H9 (cell line): ENCODE measurements around the gene C10orf95. TPM values are rescaled to one million over a fixed set of nuclear protein-coding genes. Genes with fewer than 3 reads are reported as not detected.

Experiments used
- DNase-seq: peaks from one replicate; pipeline ENCODE4 v3.0.0-alpha.2; 2017
- H2AFZ ChIP-seq: one replicate; pipeline ENCODE4 v1.6.1; 2013; ENCODE audit warnings: mild to moderate bottlenecking, low read length, control low read depth, moderate library complexity
- H2AK5ac ChIP-seq: 2 replicates; pipeline ENCODE4 v1.6.1; 2013; ENCODE audit warnings: low read length, control low read depth, mixed read lengths; ENCODE audit not compliant: insufficient read length
- H2BK120ac ChIP-seq: one replicate; pipeline ENCODE4 v1.6.1; 2013; ENCODE audit warnings: low read depth, mild to moderate bottlenecking, low read length, control low read depth, inconsistent platforms; ENCODE audit not compliant: poor library complexity, severe bottlenecking
- H2BK12ac ChIP-seq: 2 replicates; pipeline ENCODE4 v1.6.1; 2013; ENCODE audit warnings: low read length, control low read depth, mixed read lengths, low read depth; ENCODE audit not compliant: insufficient read length
- H2BK15ac ChIP-seq: 2 replicates; pipeline ENCODE4 v1.6.1; 2013; ENCODE audit warnings: low read depth, low read length, control low read depth
- H2BK20ac ChIP-seq: one replicate; pipeline ENCODE4 v1.6.1; 2013; ENCODE audit warnings: low read depth, mild to moderate bottlenecking, low read length, control low read depth, inconsistent platforms; ENCODE audit not compliant: poor library complexity, severe bottlenecking
- H2BK5ac ChIP-seq: 2 replicates; pipeline ENCODE4 v1.6.1; 2013; ENCODE audit warnings: low read length, control low read depth, mixed read lengths; ENCODE audit not compliant: insufficient read length
- H3K14ac ChIP-seq: 2 replicates; pipeline ENCODE4 v1.6.1; 2013; ENCODE audit warnings: low read length, control low read depth; ENCODE audit not compliant: insufficient read depth
- H3K18ac ChIP-seq: 2 replicates; pipeline ENCODE4 v1.6.1; 2013; ENCODE audit warnings: low read depth, mild to moderate bottlenecking, mixed read lengths, low read length, control low read depth; ENCODE audit not compliant: insufficient read length
- H3K23ac ChIP-seq: 2 replicates; pipeline ENCODE4 v1.6.1; 2013; ENCODE audit warnings: low read length, control low read depth, mixed read lengths, low read depth; ENCODE audit not compliant: insufficient read length
- H3K23me2 ChIP-seq: 2 replicates; pipeline ENCODE4 v1.6.1; 2013; ENCODE audit warnings: low read depth, mild to moderate bottlenecking, mixed read lengths, low read length, control low read depth; ENCODE audit not compliant: insufficient read length, poor library complexity, severe bottlenecking
- H3K27ac ChIP-seq: 2 replicates; pipeline ENCODE4 v1.5.1; 2013; ENCODE audit warnings: low read length, control low read depth, mixed read lengths, low read depth; ENCODE audit not compliant: insufficient read length
- H3K27me3 ChIP-seq: 2 replicates; pipeline ENCODE4 v1.6.1; 2013; ENCODE audit warnings: low read length, control low read depth, inconsistent platforms; ENCODE audit not compliant: insufficient read depth
- H3K4ac ChIP-seq: 2 replicates; pipeline ENCODE4 v1.6.1; 2013; ENCODE audit warnings: low read depth, mild to moderate bottlenecking, control low read depth, inconsistent platforms, low read length, moderate library complexity
- H3K4me1 ChIP-seq: 2 replicates; pipeline ENCODE4 v1.6.1; 2013; ENCODE audit warnings: low read length, control low read depth, inconsistent platforms; ENCODE audit not compliant: insufficient read depth
- H3K4me2 ChIP-seq: 2 replicates; pipeline ENCODE4 v1.6.1; 2013; ENCODE audit warnings: low read length, control low read depth, mixed read lengths; ENCODE audit not compliant: insufficient read length, insufficient read depth
- H3K56ac ChIP-seq: 2 replicates; pipeline ENCODE4 v1.6.1; 2013; ENCODE audit warnings: low read depth, mild to moderate bottlenecking, mixed read lengths, low read length, control low read depth; ENCODE audit not compliant: insufficient read length
- H3K79me1 ChIP-seq: 2 replicates; pipeline ENCODE4 v1.6.1; 2013; ENCODE audit warnings: low read depth, mild to moderate bottlenecking, moderate library complexity, low read length, control low read depth, inconsistent platforms; ENCODE audit not compliant: insufficient read depth, poor library complexity, severe bottlenecking
- H3K79me2 ChIP-seq: 2 replicates; pipeline ENCODE4 v1.6.1; 2013; ENCODE audit warnings: low read length, control low read depth, inconsistent platforms; ENCODE audit not compliant: insufficient read depth
- H3K9ac ChIP-seq: 2 replicates; pipeline ENCODE4 v1.6.1; 2013; ENCODE audit warnings: low read length, control low read depth, mixed read lengths; ENCODE audit not compliant: insufficient read length; ENCODE audit errors: extremely low read depth
- H3K9me3 ChIP-seq: one replicate; pipeline ENCODE4 v1.6.1; 2013; ENCODE audit warnings: low read depth, low read length, inconsistent platforms; ENCODE audit not compliant: control insufficient read depth
- H3T11ph ChIP-seq: one replicate; pipeline ENCODE4 v1.6.1; 2013; ENCODE audit warnings: mild to moderate bottlenecking, low read length, control low read depth, inconsistent platforms
- H4K20me1 ChIP-seq: one replicate; pipeline ENCODE4 v1.6.1; 2013; ENCODE audit not compliant: control insufficient read depth, insufficient read length, insufficient read depth
- H4K5ac ChIP-seq: 2 replicates; pipeline ENCODE4 v1.6.1; 2013; ENCODE audit warnings: low read depth, mild to moderate bottlenecking, mixed read lengths, low read length, control low read depth; ENCODE audit not compliant: insufficient read length
- H4K8ac ChIP-seq: replicated peaks from 2 replicates; pipeline ENCODE4 v1.6.1; 2013; ENCODE audit warnings: low read length, control low read depth, mixed read lengths, low read depth; ENCODE audit not compliant: insufficient read length
- H4K91ac ChIP-seq: 2 replicates; pipeline ENCODE4 v1.6.1; 2013; ENCODE audit warnings: low read depth, mild to moderate bottlenecking, moderate library complexity, mixed read lengths, low read length, control low read depth; ENCODE audit not compliant: insufficient read length
- H3K27ac Mint-ChIP-seq, 3 experiments: 2 replicates in 2 of 3; 3 replicates in 1 of 3; pipeline ENCODE4 v1.8.0; 2020 to 2021; ENCODE audit warnings: mixed read lengths in 3 of 3, mild to moderate bottlenecking in 1 of 3, moderate library complexity in 1 of 3
- H3K27me3 Mint-ChIP-seq: 2 replicates; pipeline ENCODE4 v1.8.0; 2021; ENCODE audit warnings: low read depth, mild to moderate bottlenecking, moderate library complexity, mixed read lengths
- H3K36me3 Mint-ChIP-seq, 3 experiments: 2 replicates in 2 of 3; 3 replicates in 1 of 3; pipeline ENCODE4 v1.8.0; 2020 to 2021; ENCODE audit warnings: low read depth in 3 of 3, mixed read lengths in 3 of 3; ENCODE audit not compliant: insufficient read depth in 1 of 3
- H3K4me1 Mint-ChIP-seq, 2 experiments: 2 replicates each; pipeline ENCODE4 v1.8.0; 2020; ENCODE audit warnings: mixed read lengths in 2 of 2
- H3K4me3 Mint-ChIP-seq, 2 experiments: 2 replicates in 1 of 2; 3 replicates in 1 of 2; pipeline ENCODE4 v1.8.0; 2020 to 2021; ENCODE audit warnings: mild to moderate bottlenecking in 2 of 2, mixed read lengths in 2 of 2, moderate library complexity in 1 of 2
- H3K9me3 Mint-ChIP-seq, 2 experiments: 2 replicates in 1 of 2; 3 replicates in 1 of 2; pipeline ENCODE4 v1.8.0; 2020; ENCODE audit warnings: mild to moderate bottlenecking in 2 of 2, mixed read lengths in 2 of 2, moderate library complexity in 1 of 2
- CTCF ChIP-seq: fragments of 200-600 bp; sonication (generic); conservative IDR thresholded peaks from 3 replicates; pipeline ENCODE4 v1.8.0; 2021; ENCODE audit warnings: antibody characterized with exemption, mild to moderate bottlenecking
- WGBS: extraction: QIAGEN DNeasy Blood & Tissue Kit; methylation state at CpG from one replicate; pipeline ENCODE4 v1.1.7; 2013; ENCODE audit warnings: missing lambda C conversion rate, low lambda C conversion rate, mixed read lengths; ENCODE audit not compliant: insufficient read length; ENCODE audit errors: extremely low coverage; 5-methylcytosine and 5-hydroxymethylcytosine counted together
- total RNA-seq: library from RNA; stranded (reverse); gene quantifications from 2 replicates; pipeline ENCODE4 v1.2.1, GENCODE V29; 2021

The C10orf95 gene
- total RNA-seq, 1 experiment from 2014 or later, result not detected

DNA sequence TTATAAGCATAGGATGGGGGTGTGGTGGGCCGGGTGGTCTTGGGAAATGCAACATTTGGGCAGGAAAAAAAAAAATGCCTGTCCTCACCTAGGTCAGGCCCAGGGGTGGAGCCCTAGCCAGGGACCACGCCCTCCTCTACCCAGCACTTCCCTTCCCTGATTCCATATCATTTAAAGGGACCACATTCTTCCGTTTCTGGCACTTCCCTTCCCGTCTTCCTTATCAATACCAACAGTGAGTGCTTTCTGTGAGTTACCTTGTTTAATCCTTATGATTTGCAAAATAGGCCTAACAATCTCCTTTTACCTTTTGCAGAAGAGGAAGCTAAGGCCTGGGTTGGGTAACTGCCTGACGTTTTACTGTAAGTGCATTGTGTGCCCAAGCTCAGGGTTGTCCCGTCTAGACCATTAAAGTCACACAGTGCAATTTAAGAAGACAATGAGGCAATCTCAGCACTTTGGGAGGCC, 16.7 kb upstream of the C10orf95 start:
- Histone ChIP-seq H3K79me1 (no peaks in the 10 kb centered on the region), H4K5ac (no peak overlapping the region), H2BK5ac (no peak overlapping the region), H3K23me2 (no peaks in the 10 kb centered on the region), H3K14ac (no peak overlapping the region), H3K56ac (no peak overlapping the region), H4K20me1 (no peaks in the 10 kb centered on the region), H3K23ac (no peak overlapping the region), H4K91ac (no peak overlapping the region), H2AK5ac (no peak overlapping the region), H3K79me2 (no peaks in the 10 kb centered on the region), H2BK20ac (no peak overlapping the region), H4K8ac (no peak overlapping the region), H2BK12ac (no peak overlapping the region), H3K27ac (no peak overlapping the region), H2BK120ac (no peak overlapping the region), H3T11ph (no peak overlapping the region), H3K4me1 (no peaks in the 10 kb centered on the region; the same call in 1 of the 2 replicates), H3K27me3 (no peaks in the 10 kb centered on the region), H2BK15ac (no peak overlapping the region), H3K9me3 (no peaks in the 10 kb centered on the region), H3K4ac (no peak overlapping the region), H3K18ac (no peak overlapping the region), H3K4me2 (no peak overlapping the region), H3K9ac (no peak overlapping the region), H2AFZ (no peak overlapping the region)
- Mint-ChIP-seq H3K4me3 (no peak overlapping the region), H3K36me3 (peaks cover 3 to 8% (median 8%) of the 10 kb centered on the region in 3 experiments; a peak in 6 of 7 replicates), H3K9me3 (no peaks in the 10 kb centered on the region), H3K4me1 (peaks cover 14 to 15% of the 10 kb centered on the region in 2 experiments), H3K27ac (no peak overlapping the region), H3K27me3 (peaks cover 6% of the 10 kb centered on the region; the same call in 1 of the 2 replicates)
- no peak for TF ChIP-seq CTCF
- no CpG with 5 or more reads among the region's 6 CpGs for WGBS
- no peak for DNase-seq
